GM21360 (cell line): ENCODE data around the gene CRISPLD2.

Experiments used
- ATAC-seq: cut with Tn5 transposase; IDR thresholded peaks from one replicate; pipeline ENCODE4 v1.9.1; 2021; ENCODE audit warnings: mild to moderate bottlenecking, moderate library complexity; ENCODE audit not compliant: unreplicated experiment

CRISPLD2 gene

GRCh38 chr16:84800158-84800978 lies 19.4 kb upstream of the CRISPLD2 start:
- ATAC-seq, result no peak

GRCh38 chr16:84803146-84803545 lies 16.6 kb upstream of the CRISPLD2 start:
- ATAC-seq, result no peak

GRCh38 chr16:84804326-84804725 lies 15.5 kb upstream of the CRISPLD2 start:
- ATAC-seq, result no peak

- ATAC-seq, result no peak
Measured at GRCh38 chr16:84806256-84806889, 13.4 kb upstream of the CRISPLD2 start.

GRCh38 chr16:84806890-84807258 lies 12.9 kb upstream of the CRISPLD2 start:
- ATAC-seq, result no peak

GRCh38 chr16:84807776-84808175 lies 12.0 kb upstream of the CRISPLD2 start:
- no peak for ATAC-seq

- no peak for ATAC-seq
Measured at GRCh38 chr16:84808826-84809225, 11.0 kb upstream of the CRISPLD2 start.

- no peak for ATAC-seq
Measured at GRCh38 chr16:84810518-84811273, 9.1 kb upstream of the CRISPLD2 start.

GRCh38 chr16:84811529-84811928 lies 8.3 kb upstream of the CRISPLD2 start:
- no peak for ATAC-seq

- ATAC-seq, result no peak
Measured at GRCh38 chr16:84813141-84813934, 6.4 kb upstream of the CRISPLD2 start.

GRCh38 chr16:84815462-84815861 lies 4.3 kb upstream of the CRISPLD2 start:
- no peak for ATAC-seq

- ATAC-seq, result no peak
Measured at GRCh38 chr16:84816023-84816422, 3.8 kb upstream of the CRISPLD2 start.

GRCh38 chr16:84816485-84816884 lies 3.3 kb upstream of the CRISPLD2 start:
- ATAC-seq, result no peak

GRCh38 chr16:84817206-84817605 lies 2.6 kb upstream of the CRISPLD2 start:
- no peak for ATAC-seq

- no peak for ATAC-seq
Measured at GRCh38 chr16:84817613-84818012, 2.2 kb upstream of the CRISPLD2 start.

GRCh38 chr16:84818133-84818532 lies 1.7 kb upstream of the CRISPLD2 start:
- ATAC-seq, result no peak

- ATAC-seq, result no peak
Measured at GRCh38 chr16:84818989-84819643, 669 bp upstream of the CRISPLD2 start.

- ATAC-seq, result no peak
Measured at GRCh38 chr16:84820305-84820684, 510 bp downstream of the CRISPLD2 start.

GRCh38 chr16:84820771-84821170 lies 986 bp downstream of the CRISPLD2 start:
- ATAC-seq, result no peak

GRCh38 chr16:84821179-84821578 lies 1.4 kb downstream of the CRISPLD2 start:
- ATAC-seq, result no peak
